ENCODE results near the gene MUC3A.

DNA sequence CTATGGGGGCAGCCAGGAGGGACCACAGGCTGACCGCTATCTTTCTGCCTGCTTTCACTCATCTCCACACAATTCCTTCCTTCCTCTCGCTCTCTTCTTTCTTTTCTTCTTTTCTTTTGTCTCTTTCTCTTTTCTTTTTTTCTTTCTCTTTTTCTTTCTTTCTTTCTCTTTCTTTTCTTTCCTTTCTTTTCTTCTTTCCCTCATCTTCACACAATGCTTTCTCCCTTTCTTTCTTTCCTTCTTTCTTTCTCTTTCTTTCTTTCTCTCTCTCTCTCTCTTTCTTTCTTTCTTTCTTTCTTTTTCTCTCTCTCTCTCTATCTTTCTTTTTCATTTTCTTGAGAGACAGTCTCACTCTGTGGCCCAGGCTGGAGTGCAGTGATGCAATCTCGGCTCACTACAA, 13.2 kb downstream of the MUC3A start:
- TF ChIP-seq CTCF (IDR thresholded peaks at IDR 0.05; ENCODE audit: low read depth, low read length): no peak
- TF ChIP-seq MAX (IDR thresholded peaks at IDR 0.05; ENCODE audit: low read depth, low read length): no peak
- no peak for TF ChIP-seq POLR2A (IDR thresholded peaks at IDR 0.05; ENCODE audit: extremely low read depth, insufficient read length)
- TF ChIP-seq MYC (IDR thresholded peaks at IDR 0.05; ENCODE audit: low read depth, low read length): no peak

Data from NB4 (cell line).